ENCODE data around the gene LTBR. TPM values are rescaled to one million over a fixed set of nuclear protein-coding genes. Genes with fewer than 3 reads are reported as not detected.
"Not testable (repeated sequence)": the region's sequence is repeated elsewhere in the genome, so short reads cannot be mapped to it uniquely, and the experiment has no call there.

LTBR gene
- total RNA-seq, 1 experiment from 2014 or later: 16.5 TPM

DNA sequence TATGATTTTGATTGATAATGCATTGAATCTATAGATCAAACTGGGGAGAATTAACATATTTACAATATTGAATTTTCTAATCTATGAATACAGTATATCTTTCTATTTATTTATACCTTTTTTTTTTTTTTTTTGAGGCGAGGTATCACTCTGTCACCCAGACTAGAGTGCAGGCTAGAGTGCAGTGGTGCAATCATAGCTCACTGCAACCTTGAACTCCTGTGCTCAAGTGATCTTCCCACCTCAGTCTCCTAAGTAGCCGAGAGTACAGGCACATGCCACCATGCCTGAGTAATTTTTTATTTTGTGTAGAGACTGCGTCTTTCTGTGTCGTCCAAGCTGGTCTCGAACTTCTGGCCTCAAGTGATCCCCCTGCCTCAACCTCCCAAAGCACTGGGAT lies 20.4 kb downstream of the LTBR start:
- no peaks in the 10 kb centered on the region for H3K4me1 ChIP-seq
- H3K36me3 ChIP-seq: no peaks in the 10 kb centered on the region
- no peak overlapping the region for H3K4me3 ChIP-seq
- H3K27me3 ChIP-seq: no peaks in the 10 kb centered on the region
- H3K9me3 ChIP-seq (replicated peaks): peaks cover 5% of the 10 kb centered on the region; the same call in 1 of the 2 replicates
- H3K27ac ChIP-seq: no peak overlapping the region
- no peak for DNase-seq

DNA sequence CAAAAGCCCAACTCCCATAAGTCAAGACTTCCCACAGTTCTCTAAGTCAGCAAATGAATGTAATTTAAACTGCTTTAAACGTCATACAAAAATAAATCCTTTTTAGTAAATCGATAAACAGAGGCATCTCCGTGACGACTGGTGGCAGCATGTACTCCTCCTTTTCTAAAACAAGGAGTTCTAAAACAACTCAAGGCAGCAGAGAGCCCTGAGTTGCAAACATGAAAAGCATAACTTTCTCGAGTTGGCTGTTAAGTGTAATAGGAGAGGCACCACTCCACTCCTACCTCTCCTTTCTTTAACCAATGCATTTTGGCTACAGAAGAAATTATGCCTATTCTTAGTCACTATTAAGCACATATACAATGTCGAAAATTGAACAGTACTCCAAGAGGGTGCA lies 22.0 kb downstream of the LTBR start:
- H3K9me3 ChIP-seq (replicated peaks): peaks cover 5% of the 10 kb centered on the region; the same call in 1 of the 2 replicates
- no peaks in the 10 kb centered on the region for H3K27me3 ChIP-seq
- no peak overlapping the region for H3K27ac ChIP-seq
- no peaks in the 10 kb centered on the region for H3K4me1 ChIP-seq
- no peaks in the 10 kb centered on the region for H3K36me3 ChIP-seq
- DNase-seq: no peak
- H3K4me3 ChIP-seq: no peak overlapping the region

- no peaks in the 10 kb centered on the region for H3K36me3 ChIP-seq
- H3K4me1 ChIP-seq: no peaks in the 10 kb centered on the region
- H3K9me3 ChIP-seq (replicated peaks): peaks cover 5% of the 10 kb centered on the region; the same call in 1 of the 2 replicates
- no peak overlapping the region for H3K4me3 ChIP-seq
- no peak overlapping the region for H3K27ac ChIP-seq
- H3K27me3 ChIP-seq: no peaks in the 10 kb centered on the region
- DNase-seq: no peak
Observed at GRCh38 chr12:6407236-6407954, 23.4 kb downstream of the LTBR start.

DNA sequence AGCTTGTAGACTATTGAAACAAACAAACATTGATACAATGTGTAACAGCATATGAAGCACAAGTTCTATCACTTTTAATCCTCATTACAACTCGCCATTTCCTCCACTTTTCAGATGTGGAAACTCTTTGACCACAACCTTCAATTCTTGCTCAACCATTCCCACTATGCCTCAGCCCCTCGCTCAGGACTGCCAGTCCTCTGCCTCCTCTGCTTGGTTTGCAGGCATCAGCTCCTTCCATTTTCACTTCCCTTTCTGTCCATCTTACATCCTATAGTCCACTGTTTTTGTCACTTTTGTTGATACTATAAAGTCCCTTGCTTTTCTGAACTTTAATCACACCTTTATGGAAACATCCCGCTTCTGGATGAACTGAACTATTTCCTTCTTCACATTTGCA lies 32.6 kb downstream of the LTBR start:
- no peaks in the 10 kb centered on the region for H3K27me3 ChIP-seq
- H3K9me3 ChIP-seq (replicated peaks): no peaks in the 10 kb centered on the region
- H3K4me3 ChIP-seq: no peak overlapping the region
- no peaks in the 10 kb centered on the region for H3K36me3 ChIP-seq
- no peak overlapping the region for H3K27ac ChIP-seq
- no peak for DNase-seq
- no peaks in the 10 kb centered on the region for H3K4me1 ChIP-seq

DNA sequence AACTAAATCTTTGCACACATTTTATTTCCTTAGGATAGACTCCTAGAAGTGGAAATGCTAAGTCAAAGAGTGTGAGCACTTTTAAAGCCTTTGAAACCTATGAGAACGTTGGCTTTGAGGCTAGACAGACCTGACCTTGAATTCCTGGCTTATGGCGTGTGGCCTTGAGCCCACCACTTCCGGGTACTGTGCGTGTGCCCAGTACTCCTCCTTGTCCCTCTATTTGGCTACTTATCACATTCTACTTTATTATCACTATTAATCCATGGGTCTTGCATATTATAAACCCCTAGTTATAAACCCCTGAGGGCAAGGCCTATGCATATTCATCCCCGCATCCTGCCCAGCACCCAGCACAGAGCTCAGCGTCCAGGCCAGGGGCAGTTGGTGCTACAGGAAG lies 34.8 kb downstream of the LTBR start:
- H3K4me1 ChIP-seq: no peaks in the 10 kb centered on the region
- no peaks in the 10 kb centered on the region for H3K9me3 ChIP-seq (replicated peaks)
- DNase-seq: no peak
- no peak overlapping the region for H3K27ac ChIP-seq
- no peaks in the 10 kb centered on the region for H3K36me3 ChIP-seq
- H3K27me3 ChIP-seq: no peaks in the 10 kb centered on the region
- no peak overlapping the region for H3K4me3 ChIP-seq

DNA sequence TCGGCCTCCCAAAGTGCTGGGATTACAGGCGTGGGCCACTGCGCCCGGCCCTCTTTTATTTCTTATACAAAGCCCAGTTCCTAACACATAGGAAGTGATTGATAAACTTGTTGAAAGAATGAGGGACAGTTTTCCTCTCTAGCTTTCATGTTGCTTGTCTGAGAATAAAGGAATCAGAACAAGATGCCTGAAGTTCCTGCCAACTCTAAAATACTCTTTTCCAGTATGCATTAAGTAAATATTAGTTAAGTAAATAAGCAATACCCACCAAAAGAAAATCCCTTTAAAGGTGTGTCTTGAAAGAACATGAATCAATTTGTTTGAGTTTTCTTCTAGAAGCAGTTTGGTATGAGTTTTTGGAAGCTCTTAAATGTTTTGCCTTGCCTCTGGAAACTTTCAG lies 36.4 kb downstream of the LTBR start:
- Histone ChIP-seq H3K27me3 (no peaks in the 10 kb centered on the region), H3K4me1 (no peaks in the 10 kb centered on the region), H3K36me3 (no peaks in the 10 kb centered on the region), H3K27ac (no peak overlapping the region), H3K9me3 (replicated peaks) (no peaks in the 10 kb centered on the region), H3K4me3 (no peak overlapping the region)
- no peak for DNase-seq

GRCh38 chr12:6423267-6424007 lies 39.5 kb downstream of the LTBR start:
- no peak overlapping the region for H3K27ac ChIP-seq
- H3K4me3 ChIP-seq: no peak overlapping the region
- no peaks in the 10 kb centered on the region for H3K4me1 ChIP-seq
- no peaks in the 10 kb centered on the region for H3K9me3 ChIP-seq (replicated peaks)
- no peaks in the 10 kb centered on the region for H3K27me3 ChIP-seq
- H3K36me3 ChIP-seq: no peaks in the 10 kb centered on the region
- DNase-seq: peak; percentile 78 to 95

DNA sequence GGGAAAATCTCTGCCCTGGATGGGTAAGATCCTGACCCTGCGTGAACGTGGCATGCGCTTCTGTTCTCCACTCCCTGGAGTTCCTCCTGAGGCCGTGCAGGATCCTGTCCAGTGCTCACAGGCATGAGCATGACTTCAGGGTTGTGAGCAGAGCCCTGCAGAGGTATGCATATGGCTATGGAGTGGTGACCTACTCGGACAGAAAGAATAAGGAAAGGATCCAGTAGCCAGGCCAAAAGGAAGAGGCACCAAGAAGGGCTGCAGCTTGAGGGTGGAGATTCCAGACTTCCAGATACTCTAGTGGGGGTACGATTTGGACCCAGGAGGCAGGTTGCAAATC lies 40.0 kb downstream of the LTBR start:
- Histone ChIP-seq H3K36me3 (no peaks in the 10 kb centered on the region), H3K9me3 (replicated peaks) (no peaks in the 10 kb centered on the region), H3K4me3 (no peak overlapping the region), H3K27me3 (no peaks in the 10 kb centered on the region), H3K4me1 (no peaks in the 10 kb centered on the region), H3K27ac (no peak overlapping the region)
- DNase-seq: no peak

GRCh38 chr12:6424866-6425265 lies 40.9 kb downstream of the LTBR start:
- no peak for DNase-seq
- Histone ChIP-seq H3K36me3 (no peaks in the 10 kb centered on the region), H3K4me3 (no peak overlapping the region), H3K9me3 (replicated peaks) (no peaks in the 10 kb centered on the region), H3K27ac (no peak overlapping the region), H3K27me3 (no peaks in the 10 kb centered on the region), H3K4me1 (no peaks in the 10 kb centered on the region)

- Histone ChIP-seq H3K27me3 (no peaks in the 10 kb centered on the region), H3K36me3 (no peaks in the 10 kb centered on the region), H3K4me3 (no peak overlapping the region), H3K27ac (no peak overlapping the region), H3K4me1 (peaks cover 2% of the 10 kb centered on the region; the same call in 1 of the 2 replicates), H3K9me3 (replicated peaks) (no peaks in the 10 kb centered on the region)
- peak; percentile 29 to 46 for DNase-seq
Observed at GRCh38 chr12:6425590-6426531, 41.9 kb downstream of the LTBR start.

- Histone ChIP-seq H3K4me1 (peaks cover 14% of the 10 kb centered on the region), H3K27ac (no peak overlapping the region), H3K36me3 (no peaks in the 10 kb centered on the region), H3K4me3 (no peak overlapping the region), H3K9me3 (replicated peaks) (no peaks in the 10 kb centered on the region), H3K27me3 (no peaks in the 10 kb centered on the region)
- DNase-seq: no peak
Observed at GRCh38 chr12:6426882-6427671, 43.1 kb downstream of the LTBR start.

DNA sequence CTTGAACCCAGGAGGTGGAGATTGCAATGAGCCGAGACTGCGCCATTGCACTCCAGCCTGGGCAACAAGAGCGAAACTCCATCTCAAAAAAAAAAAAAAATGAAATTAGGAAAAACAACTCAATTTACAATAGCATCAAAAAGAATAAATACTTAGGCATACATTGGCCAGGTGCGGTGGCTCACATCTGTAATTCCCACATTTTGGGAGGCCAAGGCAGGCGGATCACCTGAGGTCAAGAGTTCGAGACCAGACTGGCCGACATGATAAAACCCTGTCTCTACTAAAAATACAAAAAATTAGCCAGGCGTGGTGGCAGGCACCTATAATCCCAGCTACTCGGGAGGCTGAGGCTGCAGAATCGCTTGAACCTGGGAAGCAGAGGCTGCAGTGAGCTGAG lies 43.8 kb downstream of the LTBR start:
- H3K9me3 ChIP-seq (replicated peaks); H3K36me3 ChIP-seq; H3K27me3 ChIP-seq; H3K4me3 ChIP-seq; DNase-seq; H3K27ac ChIP-seq: not testable (repeated sequence)
- peaks cover 19% of the 10 kb centered on the region for H3K4me1 ChIP-seq

DNA sequence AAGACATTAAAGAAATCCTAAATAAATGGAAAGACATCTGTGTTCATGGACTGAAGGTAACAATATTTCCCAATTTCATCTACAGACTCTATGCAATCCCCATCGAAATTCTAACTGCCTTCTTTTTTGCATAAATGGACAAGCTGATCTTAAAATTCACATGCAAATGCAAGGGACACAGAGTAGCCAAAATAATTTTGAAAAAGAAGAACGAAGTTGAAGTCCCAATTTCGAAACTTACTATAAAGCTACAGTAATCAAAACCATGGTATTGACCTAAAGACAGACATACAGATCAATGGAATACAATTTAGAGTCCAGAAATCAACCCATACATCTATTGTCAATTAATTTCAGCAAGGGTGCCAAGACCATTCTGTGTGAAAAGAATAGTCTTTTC lies 44.4 kb downstream of the LTBR start:
- Histone ChIP-seq H3K27me3 (no peaks in the 10 kb centered on the region), H3K9me3 (replicated peaks) (no peaks in the 10 kb centered on the region), H3K27ac (no peak overlapping the region), H3K4me3 (no peak overlapping the region), H3K36me3 (no peaks in the 10 kb centered on the region), H3K4me1 (peaks cover 20% of the 10 kb centered on the region)
- DNase-seq: no peak

Measured in SJCRH30 (cell line).